DMS 273 (cell line): Measurements from ENCODE around the gene FMOD.
A peak's percentile ranks its signal among the peaks of the same experiment; 100 is the strongest.
"Not testable (repeated sequence)": the region's sequence is repeated elsewhere in the genome, so short reads cannot be mapped to it uniquely, and the experiment has no call there.

ENCODE experiments used
- DNase-seq: peaks from one replicate; lab custom pipeline; 2025; ENCODE audit not compliant: unreplicated experiment; lab: John Stamatoyannopoulos, UW

FMOD gene

DNA sequence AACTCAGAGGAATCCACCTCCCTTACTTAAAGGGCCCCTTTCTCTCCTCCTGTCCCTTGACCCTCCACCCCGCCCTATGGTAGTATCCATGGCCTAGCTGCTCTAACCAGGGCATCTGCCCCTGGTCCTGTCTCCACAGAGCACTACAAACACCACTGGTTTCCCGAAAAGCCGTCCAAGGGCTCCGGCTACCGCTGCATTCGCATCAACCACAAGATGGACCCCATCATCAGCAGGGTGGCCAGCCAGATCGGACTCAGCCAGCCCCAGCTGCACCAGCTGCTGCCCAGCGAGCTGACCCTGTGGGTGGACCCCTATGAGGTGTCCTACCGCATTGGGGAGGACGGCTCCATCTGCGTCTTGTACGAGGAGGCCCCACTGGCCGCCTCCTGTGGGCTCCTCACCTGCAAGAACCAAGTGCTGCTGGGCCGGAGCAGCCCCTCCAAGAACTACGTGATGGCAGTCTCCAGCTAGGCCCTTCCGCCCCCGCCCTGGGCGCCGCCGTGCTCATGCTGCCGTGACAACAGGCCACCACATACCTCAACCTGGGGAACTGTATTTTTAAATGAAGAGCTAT lies 43.9 kb downstream of the FMOD start:
- no peak for DNase-seq

DNA sequence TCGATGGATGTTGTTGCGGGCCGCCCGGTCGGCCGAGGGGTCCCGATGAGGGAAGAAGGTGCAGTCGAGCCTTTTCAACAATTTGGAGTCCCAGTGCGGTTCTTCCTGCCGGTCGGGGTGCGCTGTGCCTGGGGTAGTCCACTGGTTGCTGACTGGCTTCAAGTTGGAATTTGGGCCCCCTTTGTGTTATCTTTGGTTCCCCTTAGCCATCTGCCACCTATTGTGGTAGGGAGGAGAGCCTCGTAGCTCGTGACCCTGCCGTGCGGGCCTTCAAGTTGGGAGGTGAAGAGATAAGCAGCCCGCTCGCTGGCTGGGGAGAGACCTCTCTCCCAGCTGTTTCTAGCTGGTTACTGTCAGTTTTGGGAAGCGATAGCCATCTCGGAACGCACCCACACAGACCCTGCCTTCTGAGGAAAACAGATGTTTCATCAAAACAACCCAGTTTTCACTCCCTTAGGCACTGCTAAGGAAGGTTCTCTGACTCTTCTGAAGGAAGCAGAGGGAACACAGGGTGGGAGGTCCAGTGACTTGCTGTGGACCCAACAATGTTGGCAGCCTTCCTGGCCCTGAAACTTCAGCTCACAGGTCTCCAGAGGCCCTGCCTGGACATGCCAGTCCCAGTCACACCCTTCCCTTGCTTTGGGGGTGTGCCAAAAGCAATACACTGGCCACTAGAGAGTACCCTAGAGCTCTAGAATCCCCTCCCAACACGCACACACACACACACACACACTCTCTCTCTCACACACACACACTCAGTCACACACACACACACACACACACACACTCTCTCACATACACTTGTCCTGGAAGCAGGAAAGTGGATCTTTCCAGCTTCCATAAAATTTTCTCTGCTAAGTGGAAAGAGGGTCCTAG lies 44.6 kb downstream of the FMOD start:
- DNase-seq, result peak; percentile 91

DNA sequence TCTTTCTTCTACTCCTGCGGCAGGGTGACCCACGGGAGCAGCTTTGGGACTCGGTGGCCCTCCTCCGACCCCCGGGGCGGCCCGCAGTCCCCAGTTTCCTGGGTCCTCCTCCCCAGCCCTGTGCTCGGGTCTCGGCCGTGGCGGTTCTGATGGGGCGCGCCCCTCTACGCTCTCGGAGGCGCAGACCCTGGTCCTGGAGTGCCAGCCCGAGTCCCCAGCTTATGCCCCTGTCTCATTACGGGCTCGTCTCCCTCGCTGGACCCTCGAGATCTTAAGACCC lies 45.2 kb downstream of the FMOD start:
- DNase-seq, result peak; percentile 63

DNA sequence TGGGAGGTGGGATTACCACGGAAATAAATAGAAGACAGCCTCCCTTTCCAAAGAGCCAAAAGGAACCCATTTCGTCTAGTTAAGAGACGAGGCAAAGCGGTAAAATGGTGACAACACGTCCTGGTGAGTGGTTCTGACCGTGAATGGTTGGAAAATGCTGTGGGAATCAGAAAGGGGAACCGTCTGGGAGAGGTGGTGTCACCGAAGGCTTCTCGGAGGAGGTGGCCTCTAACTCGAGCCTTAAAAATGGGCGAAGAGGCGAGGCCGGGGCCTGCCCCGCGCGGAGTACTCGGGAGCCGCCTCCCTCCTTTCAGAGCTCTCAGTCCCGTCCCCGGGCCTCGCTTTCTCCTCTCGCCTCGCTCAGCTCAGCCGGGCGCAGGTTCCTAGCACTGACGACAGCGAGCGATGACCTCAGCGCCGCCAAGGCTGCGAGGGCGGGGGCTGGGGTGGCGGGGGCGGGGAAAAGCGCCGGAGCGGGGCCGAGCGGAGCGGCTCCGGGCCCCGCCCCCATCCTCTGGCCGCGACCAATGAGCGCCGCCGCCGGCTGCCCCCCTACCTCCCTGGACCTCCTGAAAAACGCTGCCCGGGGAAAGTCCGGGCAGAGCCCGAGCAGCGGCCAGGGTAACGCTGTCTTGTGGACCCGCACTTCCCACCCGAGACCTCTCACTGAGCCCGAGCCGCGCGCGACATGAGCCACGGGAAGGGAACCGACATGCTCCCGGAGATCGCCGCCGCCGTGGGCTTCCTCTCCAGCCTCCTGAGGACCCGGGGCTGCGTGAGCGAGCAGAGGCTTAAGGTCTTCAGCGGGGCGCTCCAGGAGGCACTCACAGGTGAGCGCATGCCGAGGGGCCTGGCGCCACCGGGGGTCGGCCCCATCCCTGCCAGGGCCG lies 45.8 kb downstream of the FMOD start, which contains the start of gene BTG2:
Gene BTG2 (plus strand): TSS at position 601 of the 890 bp plus-strand sequence. CDS start 88 bp downstream, at position 689.
- DNase-seq, result peak; percentile 96

DNA sequence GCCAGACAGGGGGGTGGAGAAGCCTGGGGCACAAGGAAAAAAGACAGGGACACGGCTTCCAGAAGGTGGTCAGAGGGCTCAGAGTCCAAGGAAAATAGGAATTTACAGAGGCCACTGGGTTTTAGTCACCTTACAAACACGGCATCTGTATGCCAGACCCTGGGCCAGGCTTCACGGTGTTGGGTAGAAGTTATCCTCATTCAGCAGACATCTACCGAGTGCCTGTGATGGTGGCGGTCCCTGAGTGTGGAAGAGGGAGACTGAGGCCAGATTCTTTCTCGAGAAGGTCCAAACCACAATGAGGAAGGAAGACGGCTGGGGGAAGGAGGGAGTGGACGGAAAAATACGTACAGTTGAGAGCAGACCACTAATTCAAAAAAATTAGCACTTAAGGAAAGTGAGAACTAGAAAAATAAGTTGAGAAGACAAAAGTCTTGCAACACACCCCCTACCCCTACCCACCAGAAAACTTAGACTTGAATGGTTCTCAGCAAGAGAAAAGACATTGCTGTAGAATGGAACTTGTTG lies 46.5 kb downstream of the FMOD start:
- no peak for DNase-seq

DNA sequence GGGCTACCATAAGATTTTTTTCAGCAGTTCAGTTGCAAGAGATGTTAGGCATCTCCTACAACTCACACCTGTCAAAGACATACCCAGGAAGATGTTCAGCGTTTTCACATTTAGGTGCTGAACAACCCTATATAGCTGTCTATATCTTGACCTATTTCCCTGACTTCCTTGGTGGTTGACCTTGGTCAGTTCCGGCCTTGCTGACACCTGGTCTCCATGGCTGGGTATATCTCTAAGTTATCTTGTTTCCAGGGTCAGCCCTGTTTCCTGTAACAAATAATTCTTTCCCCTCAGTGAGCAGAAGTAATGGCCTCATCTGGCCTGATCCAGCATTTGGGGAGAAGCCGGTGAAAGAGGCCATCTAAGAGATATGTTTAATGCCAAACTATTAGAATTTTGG lies 48.0 kb downstream of the FMOD start:
- DNase-seq, result no peak

DNA sequence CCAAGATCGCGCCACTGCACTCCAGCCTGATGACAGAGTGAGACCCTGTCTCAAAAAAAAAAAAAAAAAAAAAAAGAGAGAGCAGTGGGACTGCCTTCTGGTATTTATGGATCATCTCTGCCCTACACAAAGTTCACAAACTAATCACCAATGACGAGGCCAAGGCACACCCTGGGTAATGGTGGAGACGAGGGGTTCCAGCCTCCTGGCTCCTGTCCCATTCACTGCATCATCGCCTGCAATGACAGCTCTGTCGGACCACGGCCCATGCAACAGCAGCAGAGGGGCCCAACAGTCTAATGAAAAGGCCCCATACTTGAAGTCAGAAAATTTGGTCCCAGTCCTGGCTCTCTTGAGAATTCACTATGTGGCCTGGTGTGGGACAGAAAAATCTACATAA lies 48.5 kb downstream of the FMOD start:
- DNase-seq, result no peak

DNA sequence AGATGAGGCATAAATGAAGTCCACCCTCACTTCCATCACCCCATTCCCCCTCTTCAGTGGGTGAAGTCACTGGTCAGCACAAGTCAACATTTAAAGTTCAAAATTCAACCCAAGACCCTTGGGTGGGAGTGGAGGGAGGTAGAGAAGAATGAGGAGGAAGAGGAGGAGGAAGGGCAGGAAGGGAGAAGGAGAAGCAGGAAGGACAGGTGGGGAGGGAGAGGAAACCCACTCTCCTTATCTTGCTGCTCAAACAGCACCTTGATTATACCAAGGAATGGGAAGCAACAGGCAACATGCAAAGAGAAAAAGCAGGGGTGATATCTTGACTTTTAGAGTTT lies 49.6 kb downstream of the FMOD start:
- DNase-seq, result no peak

DNA sequence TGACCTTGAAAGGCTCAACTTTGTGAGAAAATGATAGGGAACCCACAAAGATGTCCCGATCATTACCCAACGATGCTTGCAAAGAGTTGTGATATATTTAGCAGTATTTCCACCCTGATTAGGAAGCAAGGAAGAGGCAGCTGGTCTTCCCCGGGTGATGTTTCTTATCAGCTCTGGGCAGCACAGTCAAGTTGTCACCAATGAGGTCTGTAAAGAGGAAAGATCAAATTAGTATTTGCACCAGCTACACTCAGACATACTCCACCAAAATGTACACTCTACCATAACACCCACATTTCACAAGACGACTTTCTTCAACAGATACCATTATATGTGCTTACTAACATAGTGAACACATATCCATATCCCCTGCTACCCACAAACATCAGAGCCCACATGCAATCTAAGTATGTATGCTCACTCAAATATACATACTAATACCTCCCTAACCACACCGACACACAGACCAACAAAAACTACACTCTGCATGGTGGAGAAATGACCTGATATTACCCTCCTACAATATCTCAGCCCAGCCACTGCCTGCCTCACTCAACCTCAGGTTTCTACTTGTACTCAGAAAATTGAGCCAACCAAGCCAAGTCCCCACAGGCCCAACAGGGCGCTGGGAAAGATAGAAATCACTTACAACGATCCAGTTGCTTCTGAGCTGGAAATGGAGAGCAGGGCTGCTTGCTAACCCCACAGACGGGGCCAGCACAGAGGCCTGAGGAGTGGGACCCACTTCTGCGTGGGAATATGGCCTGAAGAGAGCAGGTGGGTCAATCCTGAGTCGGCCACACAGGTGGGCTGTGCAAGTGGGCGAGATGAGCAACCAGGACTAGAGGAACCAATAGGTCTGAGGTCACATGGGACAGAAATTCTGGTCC lies 50.2 kb downstream of the FMOD start:
- DNase-seq, result no peak

DNA sequence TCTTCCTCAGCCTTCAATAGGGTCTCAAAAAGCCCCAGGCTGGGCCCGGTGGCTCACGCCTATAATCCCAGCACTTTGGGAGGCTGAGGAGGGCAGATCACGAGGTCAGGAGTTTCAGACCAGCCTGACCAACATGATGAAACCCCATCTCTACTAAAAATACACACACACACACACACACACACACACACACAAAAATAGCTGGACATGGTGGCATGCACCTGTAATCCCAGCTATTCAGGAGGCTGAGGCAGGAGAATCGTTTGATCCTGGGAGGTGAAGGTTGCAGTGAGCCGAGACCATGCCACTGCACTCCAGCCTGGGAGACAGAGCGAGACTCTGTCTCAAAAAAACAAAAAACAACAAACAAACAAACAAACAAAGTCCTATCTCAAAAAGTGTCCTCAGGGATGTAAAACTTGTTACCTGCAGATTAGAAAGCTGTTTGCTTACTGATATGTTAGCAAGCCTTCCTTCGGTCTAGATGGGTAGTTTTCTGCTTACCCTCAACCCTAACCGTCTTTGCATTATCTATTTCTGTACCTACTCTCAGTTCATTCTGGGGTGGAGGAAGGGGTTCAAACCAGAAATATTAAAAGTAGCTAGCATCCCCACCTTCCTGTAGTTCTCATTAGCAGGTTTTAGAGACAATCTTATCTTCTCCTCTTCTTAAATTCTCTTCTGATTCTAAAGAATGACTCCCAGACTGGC lies 51.0 kb downstream of the FMOD start:
- not testable (repeated sequence) for DNase-seq

DNA sequence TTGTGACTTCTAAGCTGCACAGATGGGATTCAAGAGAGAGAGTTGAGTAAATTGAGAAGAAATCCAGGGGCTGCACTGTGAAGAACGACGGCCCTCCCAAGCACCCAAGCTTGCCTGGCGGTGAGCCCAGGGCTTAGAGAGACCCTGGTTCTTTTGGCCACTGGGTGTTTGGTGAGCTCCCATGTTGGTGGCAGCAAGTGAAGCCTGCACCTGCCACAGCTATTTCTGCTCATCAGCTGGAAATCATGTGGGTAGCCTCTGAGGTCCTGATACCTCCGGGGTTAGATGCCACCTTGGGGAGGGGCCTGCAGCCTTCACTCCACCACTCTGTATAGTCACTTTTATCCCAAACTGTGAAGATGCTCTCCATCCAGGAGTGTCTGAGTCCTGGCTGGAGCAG lies 51.8 kb downstream of the FMOD start:
- DNase-seq, result no peak

DNA sequence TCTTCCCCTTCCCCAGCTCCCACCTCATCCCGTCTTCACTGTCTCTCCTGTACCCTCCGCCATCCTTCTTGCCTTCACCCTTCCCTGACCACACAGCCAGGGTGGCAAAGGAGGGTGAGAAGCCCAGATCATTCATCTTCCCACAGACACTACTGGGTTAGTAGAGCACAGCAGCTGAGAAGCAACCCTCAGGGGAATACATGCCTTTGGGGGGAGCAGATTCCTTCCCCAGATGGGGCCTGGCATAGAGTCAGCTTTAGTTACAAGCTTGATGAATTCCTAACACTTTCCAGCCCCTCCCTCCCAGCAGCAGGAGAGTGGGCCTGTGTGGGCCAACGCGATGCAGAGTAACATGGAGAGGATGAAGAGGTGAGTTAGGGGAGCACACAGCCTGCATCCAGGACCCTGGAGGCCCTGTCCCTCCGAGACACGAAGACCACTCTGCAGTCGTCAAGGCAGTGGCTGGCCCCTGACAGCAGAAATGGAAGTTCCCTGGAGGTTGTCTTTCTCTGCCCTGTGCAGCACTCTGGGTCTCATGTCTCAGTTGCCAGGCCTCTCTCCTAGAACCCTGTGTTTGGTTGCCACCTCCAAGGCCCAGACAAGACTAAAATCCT lies 54.4 kb downstream of the FMOD start:
- DNase-seq, result peak; percentile 88

DNA sequence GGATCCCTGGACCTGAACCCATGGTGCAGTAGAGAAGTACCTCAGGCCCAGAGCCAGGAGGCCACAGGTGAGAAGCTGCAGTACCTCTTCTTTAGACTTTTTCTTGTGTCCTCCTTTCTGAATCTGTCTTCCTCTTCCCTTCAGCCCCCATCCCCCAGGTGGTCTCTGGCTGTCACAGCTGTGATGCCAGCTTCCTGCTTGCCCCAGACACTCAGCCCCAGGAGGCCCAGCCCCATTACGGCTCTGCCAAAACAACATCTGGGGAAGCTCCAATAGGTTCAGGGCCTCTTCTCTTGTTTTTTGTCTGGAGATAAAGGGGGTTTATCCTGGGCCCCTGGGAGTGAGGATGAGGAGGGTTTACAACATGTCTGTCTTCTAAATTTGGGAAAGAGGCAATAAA lies 55.1 kb downstream of the FMOD start:
- DNase-seq, result peak; percentile 69

DNA sequence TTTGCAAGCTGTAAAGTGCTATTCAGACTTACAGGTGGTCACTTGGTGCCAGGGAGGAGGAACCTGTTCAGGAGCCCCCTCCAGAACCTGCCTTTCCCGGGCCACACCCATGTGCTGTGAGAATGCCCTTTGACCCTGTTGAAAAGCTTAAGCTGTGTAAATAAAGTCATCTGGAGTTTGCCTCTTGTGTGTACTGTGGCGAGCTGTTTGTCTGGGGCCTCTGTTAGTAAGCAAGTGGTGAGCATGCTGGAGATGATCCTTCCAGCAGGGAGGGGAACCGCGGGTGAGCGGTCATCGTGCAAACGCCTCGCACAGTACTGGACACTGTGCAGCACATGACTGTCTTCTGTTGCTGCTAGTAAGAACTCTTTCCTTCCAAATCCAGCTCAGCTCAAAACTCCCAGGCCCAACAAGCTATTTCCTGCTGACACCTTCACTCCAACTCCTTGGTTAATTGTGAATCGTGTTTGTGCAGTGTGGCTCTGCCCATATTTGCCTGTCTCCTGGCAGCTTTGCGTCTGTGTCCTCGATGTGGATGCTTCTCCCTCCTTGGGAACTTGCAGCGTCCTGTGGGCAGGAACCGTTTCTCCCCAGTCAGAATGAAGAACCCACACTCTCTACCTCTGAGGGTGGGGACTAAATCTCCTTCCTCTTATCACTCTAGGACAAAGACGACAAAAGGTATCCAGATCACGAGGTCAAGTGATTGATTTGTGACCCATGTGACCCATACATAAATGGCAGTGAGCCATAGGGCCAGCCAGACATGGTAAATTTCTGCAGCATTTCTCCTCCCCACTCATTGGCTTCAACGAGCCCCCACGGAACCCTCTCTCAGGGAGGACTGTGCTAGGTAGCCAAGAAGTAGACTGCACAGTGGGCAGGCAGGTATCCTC lies 59.5 kb downstream of the FMOD start:
- DNase-seq, result no peak
